ENCODE results near the gene GFOD2.

Gene GFOD2

GRCh38 chr16:67734731-67735201 is 15.7 kb upstream of the GFOD2 start:
- no peak for TF ChIP-seq CTCF (IDR thresholded peaks at IDR 0.05)
- Histone ChIP-seq H3K27ac (no peak overlapping the region), H3K4me3 (no peak overlapping the region)
- DNase-seq (ENCODE audit: low spot score), result no peak

- Histone ChIP-seq H3K27ac (no peak overlapping the region), H3K4me3 (no peak overlapping the region)
- no peak for DNase-seq (ENCODE audit: low spot score)
- TF ChIP-seq CTCF (IDR thresholded peaks at IDR 0.05), result no peak
Observed at GRCh38 chr16:67733734-67734470, 14.8 kb upstream of the GFOD2 start.

GRCh38 chr16:67731753-67732095 is 12.6 kb upstream of the GFOD2 start:
- Histone ChIP-seq H3K4me3 (no peak overlapping the region), H3K27ac (no peak overlapping the region)
- no peak for DNase-seq (ENCODE audit: low spot score)
- no peak for TF ChIP-seq CTCF (IDR thresholded peaks at IDR 0.05)

- Histone ChIP-seq H3K4me3 (no peak overlapping the region), H3K27ac (no peak overlapping the region)
- TF ChIP-seq CTCF (IDR thresholded peaks at IDR 0.05), result no peak
- DNase-seq (ENCODE audit: low spot score), result no peak
Observed at GRCh38 chr16:67731071-67731752, 12.1 kb upstream of the GFOD2 start.

- Histone ChIP-seq H3K27ac (no peak overlapping the region), H3K4me3 (no peak overlapping the region)
- TF ChIP-seq CTCF (IDR thresholded peaks at IDR 0.05), result no peak
- DNase-seq (ENCODE audit: low spot score), result no peak
Observed at GRCh38 chr16:67730326-67730725, 11.2 kb upstream of the GFOD2 start.

- no peak for DNase-seq (ENCODE audit: low spot score)
- H3K4me3 ChIP-seq, result no peak overlapping the region
- H3K27ac ChIP-seq, result no peak overlapping the region
- no peak for TF ChIP-seq CTCF (IDR thresholded peaks at IDR 0.05)
Observed at GRCh38 chr16:67729636-67730248, 10.6 kb upstream of the GFOD2 start.
